RKO (cell line): ENCODE measurements around the gene CATSPER4.

Experiments used
- DNase-seq: peaks from one replicate; pipeline ENCODE4 v3.0.0-alpha.2; 2016; ENCODE audit warnings: low spot score

CATSPER4 gene

GRCh38 chr1:26164861-26165842 lies 25.2 kb upstream of the CATSPER4 start:
- DNase-seq: no peak

- DNase-seq: no peak
Measured at GRCh38 chr1:26166719-26167281, 23.6 kb upstream of the CATSPER4 start.

GRCh38 chr1:26168410-26169197 lies 21.8 kb upstream of the CATSPER4 start, which contains the start of gene C1orf232:
Gene C1orf232, minus strand, starts transcription at chr1:26168963. Its CDS starts 464 bp downstream, at chr1:26168499.
- DNase-seq: peak; percentile 17

GRCh38 chr1:26169198-26169554 lies 21.2 kb upstream of the CATSPER4 start:
- DNase-seq: no peak

GRCh38 chr1:26169669-26170471 lies 20.5 kb upstream of the CATSPER4 start, which contains the start of gene ZNF593:
Gene ZNF593, plus strand, starts transcription at chr1:26169908. Its CDS starts 76 bp downstream, at chr1:26169984.
- DNase-seq: peak; percentile 96

- DNase-seq: no peak
Measured at GRCh38 chr1:26170472-26170821, 20.0 kb upstream of the CATSPER4 start.

GRCh38 chr1:26171084-26172072 lies 19.0 kb upstream of the CATSPER4 start, which contains the start of gene ZNF593OS:
Gene ZNF593OS, minus strand, starts transcription at chr1:26171832. Its CDS starts 171 bp downstream, at chr1:26171661.
- no peak for DNase-seq

- no peak for DNase-seq
Measured at GRCh38 chr1:26175346-26175745, 15.1 kb upstream of the CATSPER4 start.

- DNase-seq: no peak
Measured at GRCh38 chr1:26177182-26177684, 13.2 kb upstream of the CATSPER4 start, which contains the start of gene CNKSR1. Gene CNKSR1, plus strand, starts transcription at chr1:26177491. Its CDS starts 57 bp downstream, at chr1:26177548.

GRCh38 chr1:26180010-26180506 lies 10.3 kb upstream of the CATSPER4 start:
- no peak for DNase-seq

- DNase-seq: no peak
Measured at GRCh38 chr1:26181586-26182382, 8.6 kb upstream of the CATSPER4 start.

GRCh38 chr1:26182383-26182696 lies 8.1 kb upstream of the CATSPER4 start:
- DNase-seq: no peak

GRCh38 chr1:26184086-26184485 lies 6.3 kb upstream of the CATSPER4 start:
- no peak for DNase-seq

- DNase-seq: no peak
Measured at GRCh38 chr1:26184883-26185282, 5.5 kb upstream of the CATSPER4 start.

GRCh38 chr1:26187882-26188281 lies 2.5 kb upstream of the CATSPER4 start:
- DNase-seq: no peak

- DNase-seq: no peak
Measured at GRCh38 chr1:26188477-26188876, 1.9 kb upstream of the CATSPER4 start.

GRCh38 chr1:26189331-26189730 lies 1.1 kb upstream of the CATSPER4 start:
- DNase-seq: no peak

- DNase-seq: no peak
Measured at GRCh38 chr1:26189751-26190275, 589 bp upstream of the CATSPER4 start.

- no peak for DNase-seq
Measured at GRCh38 chr1:26191739-26192138, 1.3 kb downstream of the CATSPER4 start.
